Right atrium auricular region (tissue), 2 donors: Measurements from ENCODE around the gene MLN. TPM values are rescaled to one million over a fixed set of nuclear protein-coding genes. Genes with fewer than 3 reads are reported as not detected.

Source experiments
- DNase-seq: peaks from one replicate; pipeline ENCODE4 v3.0.0-alpha.2; 2019; ENCODE audit warnings: low spot score
- H3K27ac ChIP-seq, 2 donors: fragments of 200-600 bp; sonication (generic); 1 replicate in 1 of 2; 2 replicates in 1 of 2; pipeline ENCODE4 v1.5.1; 2016 to 2019
- H3K27me3 ChIP-seq, 2 donors: fragments of 200-600 bp; sonication (generic); one replicate each; pipeline versions ENCODE4 v1.5.1 to v1.6.0; 2017 to 2019
- H3K36me3 ChIP-seq: fragments of 200-600 bp; sonication (generic); one replicate; pipeline ENCODE4 v1.5.1; 2016
- H3K4me1 ChIP-seq, 2 donors: fragments of 200-600 bp; sonication (generic); one replicate each; pipeline versions ENCODE4 v1.5.1 to v1.6.0; 2017 to 2019
- H3K4me3 ChIP-seq, 2 donors: fragments of 200-600 bp; sonication (generic); 1 replicate in 1 of 2; 2 replicates in 1 of 2; pipeline ENCODE4 v1.5.1; 2017 to 2019; ENCODE audit warnings: mild to moderate bottlenecking in 1 of 2, moderate library complexity in 1 of 2
- H3K9me3 ChIP-seq, 2 donors: fragments of 200-600 bp; sonication (generic); one replicate each; pipeline ENCODE4 v1.5.1; 2019
- CTCF ChIP-seq, 2 donors: fragments of 200-600 bp; sonication (generic); IDR thresholded peaks; one replicate each; pipeline ENCODE4 v1.5.1; 2019; ENCODE audit warnings: antibody characterized with exemption in 2 of 2
- total RNA-seq, 2 donors: library from RNA; depleted of rRNA; stranded (reverse); fragments of >200 nt; gene quantifications; one replicate each; pipeline ENCODE4 v1.1.0, GENCODE V29; 2016

MLN gene
- total RNA-seq, 2 donors from 2014 or later = not detected

- Histone ChIP-seq H3K36me3 (peaks cover 77% of the 10 kb centered on the region), H3K4me3 (no peak overlapping the region), H3K27me3 (no peaks in the 10 kb centered on the region), H3K9me3 (no peaks in the 10 kb centered on the region), H3K4me1 (peaks cover 0 to 33% of the 10 kb centered on the region in 2 donors), H3K27ac (no peak overlapping the region)
- DNase-seq = no peak
- no peak for TF ChIP-seq CTCF (IDR thresholded peaks at IDR 0.05)
These were observed 29.0 kb downstream of the MLN start for GRCh38 chr6:33774774-33775173.

GRCh38 chr6:33772902-33773472, 30.8 kb downstream of the MLN start:
- no peaks in the 10 kb centered on the region for H3K27me3 ChIP-seq
- no peaks in the 10 kb centered on the region for H3K9me3 ChIP-seq
- TF ChIP-seq CTCF (IDR thresholded peaks at IDR 0.05) = no peak
- DNase-seq = no peak
- no peak overlapping the region for H3K4me3 ChIP-seq
- H3K27ac ChIP-seq = no peak overlapping the region
- peaks cover 60% of the 10 kb centered on the region for H3K36me3 ChIP-seq
- peaks cover 0 to 33% of the 10 kb centered on the region in 2 donors for H3K4me1 ChIP-seq

GRCh38 chr6:33772082-33772830, 31.5 kb downstream of the MLN start:
- H3K27me3 ChIP-seq = no peaks in the 10 kb centered on the region
- no peaks in the 10 kb centered on the region for H3K9me3 ChIP-seq
- peaks cover 52% of the 10 kb centered on the region for H3K36me3 ChIP-seq
- no peak for DNase-seq
- TF ChIP-seq CTCF (IDR thresholded peaks at IDR 0.05) = no peak
- no peak overlapping the region for H3K4me3 ChIP-seq
- peak overlapping the region; percentile 59 to 67 for H3K27ac ChIP-seq
- peaks cover 0 to 33% of the 10 kb centered on the region in 2 donors for H3K4me1 ChIP-seq

GRCh38 chr6:33771146-33772081, 32.4 kb downstream of the MLN start:
- peak overlapping the region; percentile 59 to 67 for H3K27ac ChIP-seq
- H3K36me3 ChIP-seq = peaks cover 44% of the 10 kb centered on the region
- TF ChIP-seq CTCF (IDR thresholded peaks at IDR 0.05) = peak; percentile 95 to 99

GRCh38 chr6:33770833-33771145, 33.0 kb downstream of the MLN start:
- no peak for DNase-seq
- H3K4me1 ChIP-seq = peaks cover 0 to 33% of the 10 kb centered on the region in 2 donors

More at GRCh38 chr6:33771146-33772081, 32.4 kb downstream of the MLN start:
- peak overlapping the region in 1 of 2 donors; percentile 4 for H3K4me3 ChIP-seq
- peaks cover 0 to 33% of the 10 kb centered on the region in 2 donors for H3K4me1 ChIP-seq
- DNase-seq = peak; percentile 79
- H3K27me3 ChIP-seq = no peaks in the 10 kb centered on the region
- H3K9me3 ChIP-seq = no peaks in the 10 kb centered on the region

More at GRCh38 chr6:33770833-33771145, 33.0 kb downstream of the MLN start:
- peak overlapping the region; percentile 59 to 67 for H3K27ac ChIP-seq
- peaks cover 38% of the 10 kb centered on the region for H3K36me3 ChIP-seq
- no peak overlapping the region for H3K4me3 ChIP-seq
- TF ChIP-seq CTCF (IDR thresholded peaks at IDR 0.05) = no peak
- no peaks in the 10 kb centered on the region for H3K27me3 ChIP-seq
- H3K9me3 ChIP-seq = no peaks in the 10 kb centered on the region
